DMS153 treated with DMSO at 0.1 percent for 48 hours (cell line): ENCODE data around the gene AAMP.

Source experiments
- DNase-seq: peaks from one replicate; lab custom pipeline; 2025; ENCODE audit not compliant: unreplicated experiment; lab: John Stamatoyannopoulos, UW

The AAMP gene

DNA sequence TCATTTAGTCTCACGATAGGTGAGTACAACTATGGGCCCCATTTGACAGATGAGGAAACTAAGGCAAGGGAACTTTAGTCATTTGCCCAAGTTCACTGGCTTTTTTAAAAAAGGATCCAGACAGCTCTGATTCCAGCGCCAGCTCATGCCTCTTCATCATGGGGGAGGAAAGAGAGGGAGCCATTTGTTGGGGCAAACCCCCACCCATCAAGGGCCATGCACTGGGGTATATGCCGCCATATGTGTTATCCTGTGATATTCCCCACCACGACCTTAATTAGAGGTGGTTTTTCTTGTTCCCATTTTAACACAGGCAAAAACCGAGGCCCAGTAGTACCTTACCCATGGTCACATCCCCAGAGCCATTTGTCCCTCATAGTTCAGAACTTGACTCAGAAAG is 9.8 kb downstream of the AAMP start:
- no peak for DNase-seq

DNA sequence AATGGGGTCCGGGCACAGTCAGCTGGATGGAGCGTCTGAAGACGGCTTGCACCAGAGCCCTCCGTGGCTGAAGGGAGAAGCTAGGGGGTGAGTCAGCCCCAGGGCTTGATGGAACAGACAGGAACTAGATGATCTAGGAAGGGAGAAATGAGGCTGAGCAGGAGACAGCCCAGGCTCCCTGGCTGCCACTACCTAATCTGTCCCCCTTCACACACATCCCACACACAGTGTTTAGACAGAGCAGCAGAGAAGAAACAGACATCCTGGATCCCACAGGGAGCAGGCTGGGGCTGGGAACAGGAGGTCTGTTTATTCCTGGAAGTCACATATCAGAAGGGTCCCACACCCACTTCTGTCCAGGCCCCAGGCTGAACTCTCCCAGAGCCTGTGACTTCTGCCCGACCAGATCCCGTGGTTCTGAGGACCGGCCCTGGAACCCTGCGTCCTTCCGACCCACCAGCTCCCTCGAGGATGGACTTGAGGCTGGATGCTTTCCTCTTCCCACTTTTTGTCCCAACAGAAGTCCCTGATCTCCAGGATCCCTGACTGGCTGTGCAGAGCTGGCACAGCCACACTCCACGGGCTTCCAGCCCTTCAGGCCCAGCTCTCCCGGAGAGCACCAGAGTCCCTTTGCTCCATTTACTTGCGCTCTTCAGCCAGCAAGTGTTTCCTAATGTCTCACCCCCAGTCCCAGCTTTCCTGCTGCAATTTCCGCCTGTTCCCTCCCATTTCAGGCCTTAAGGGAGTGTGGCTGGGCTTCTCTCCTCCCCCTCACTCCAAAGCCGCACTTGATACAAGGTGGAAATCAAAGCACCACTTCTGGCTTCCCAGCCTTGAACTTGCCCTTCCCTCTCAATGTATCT is 10.6 kb downstream of the AAMP start:
- DNase-seq = no peak

DNA sequence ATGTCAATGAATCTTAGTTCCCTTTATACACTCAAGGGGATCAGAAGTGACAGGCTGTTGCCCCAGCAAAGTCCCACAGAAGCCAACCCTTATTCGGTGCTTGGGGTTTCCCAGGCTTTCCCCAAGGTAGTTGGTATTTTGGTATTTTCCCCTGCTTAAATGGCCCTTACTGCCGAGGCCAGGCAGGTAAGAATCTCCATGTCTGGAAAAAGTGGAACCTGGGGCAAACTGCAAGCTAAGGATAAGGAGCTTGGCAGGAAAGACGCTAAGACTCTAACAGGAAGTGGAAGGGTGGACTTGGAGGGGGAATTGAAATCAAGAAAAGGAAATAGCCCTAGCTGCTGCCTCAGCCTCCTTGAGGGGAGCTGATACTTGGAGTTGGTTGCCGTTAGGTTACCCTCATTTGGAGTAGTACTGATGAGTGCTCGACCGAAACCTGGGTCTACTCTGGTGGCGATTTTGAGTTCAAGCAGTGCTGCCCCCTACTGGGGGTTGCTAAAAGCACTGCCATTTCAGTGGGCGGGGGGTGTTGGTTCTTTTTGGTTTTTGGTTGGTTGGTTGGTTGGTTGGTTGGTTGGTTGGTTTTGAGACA is 12.5 kb downstream of the AAMP start:
- no peak for DNase-seq

DNA sequence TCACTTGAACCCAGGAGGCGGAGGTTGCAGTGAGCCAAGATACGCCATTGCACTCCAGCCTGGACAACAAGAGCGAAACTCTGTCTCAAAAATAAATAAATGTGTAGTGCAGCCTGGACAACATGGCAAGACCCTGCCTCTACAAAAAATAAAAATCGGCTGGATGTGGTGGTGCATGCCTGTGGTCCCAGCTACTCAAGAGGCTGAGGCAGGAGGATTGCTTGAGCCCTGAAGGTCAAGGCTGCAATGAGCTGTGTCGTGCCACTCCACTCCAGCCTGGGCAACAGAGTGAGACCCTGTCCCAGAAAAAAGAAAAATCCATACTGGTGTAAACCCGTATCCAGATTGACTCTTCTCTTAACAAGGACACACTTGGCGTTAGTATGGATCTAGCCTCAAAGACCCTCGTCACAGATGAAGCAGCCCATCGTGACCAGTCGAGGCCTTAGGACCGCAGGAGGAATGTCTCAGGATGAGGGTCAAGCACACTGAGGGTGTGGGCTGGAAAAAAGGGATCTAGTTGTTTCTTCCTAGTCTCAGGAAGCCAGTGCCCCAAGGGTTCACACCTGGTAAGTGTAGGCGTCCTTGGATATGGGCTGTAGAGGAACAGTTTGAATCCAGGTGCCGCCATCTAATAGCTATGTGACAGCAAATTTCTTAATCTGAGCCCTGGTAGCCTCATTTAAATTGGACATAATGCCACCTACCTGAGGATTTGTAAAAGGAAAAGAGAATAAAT is 13.2 kb downstream of the AAMP start:
- DNase-seq = no peak

DNA sequence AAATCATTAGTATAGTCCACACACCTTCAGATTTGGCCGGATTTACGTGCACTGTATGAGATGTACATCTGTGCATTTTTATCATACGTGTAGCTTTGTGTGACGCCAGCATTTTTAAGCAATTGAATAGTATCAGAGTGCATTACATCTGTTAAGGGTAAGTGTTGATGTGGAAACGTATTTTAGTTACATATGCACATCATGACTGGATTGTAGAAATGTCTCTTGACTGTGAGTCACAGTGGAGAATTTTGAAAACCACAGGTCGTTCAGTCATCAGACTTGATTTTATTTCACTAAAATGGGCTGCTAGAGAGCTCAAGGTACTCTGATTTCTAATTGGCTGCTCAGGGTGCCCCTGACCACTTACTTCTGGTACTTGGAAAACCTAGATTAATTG is 14.5 kb downstream of the AAMP start:
- no peak for DNase-seq

DNA sequence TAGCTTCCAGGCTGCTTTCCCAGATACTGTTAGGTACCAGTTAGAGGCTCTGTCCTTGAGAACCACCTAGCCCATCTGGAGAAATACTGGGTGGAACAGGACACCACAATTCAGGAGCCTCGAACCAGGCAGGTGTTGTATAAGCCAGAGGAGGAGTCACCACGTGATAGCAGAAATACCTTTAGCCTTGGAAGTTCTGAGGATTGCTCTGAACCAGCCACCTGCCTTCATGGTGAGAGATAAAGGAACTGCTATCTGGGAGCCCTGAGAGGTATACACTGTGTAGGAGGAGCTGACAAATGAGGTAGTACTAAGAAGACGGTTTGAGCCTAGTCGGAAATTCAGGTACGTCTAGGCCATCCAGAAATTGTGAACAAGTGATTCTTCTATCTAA is 16.7 kb downstream of the AAMP start:
- no peak for DNase-seq

DNA sequence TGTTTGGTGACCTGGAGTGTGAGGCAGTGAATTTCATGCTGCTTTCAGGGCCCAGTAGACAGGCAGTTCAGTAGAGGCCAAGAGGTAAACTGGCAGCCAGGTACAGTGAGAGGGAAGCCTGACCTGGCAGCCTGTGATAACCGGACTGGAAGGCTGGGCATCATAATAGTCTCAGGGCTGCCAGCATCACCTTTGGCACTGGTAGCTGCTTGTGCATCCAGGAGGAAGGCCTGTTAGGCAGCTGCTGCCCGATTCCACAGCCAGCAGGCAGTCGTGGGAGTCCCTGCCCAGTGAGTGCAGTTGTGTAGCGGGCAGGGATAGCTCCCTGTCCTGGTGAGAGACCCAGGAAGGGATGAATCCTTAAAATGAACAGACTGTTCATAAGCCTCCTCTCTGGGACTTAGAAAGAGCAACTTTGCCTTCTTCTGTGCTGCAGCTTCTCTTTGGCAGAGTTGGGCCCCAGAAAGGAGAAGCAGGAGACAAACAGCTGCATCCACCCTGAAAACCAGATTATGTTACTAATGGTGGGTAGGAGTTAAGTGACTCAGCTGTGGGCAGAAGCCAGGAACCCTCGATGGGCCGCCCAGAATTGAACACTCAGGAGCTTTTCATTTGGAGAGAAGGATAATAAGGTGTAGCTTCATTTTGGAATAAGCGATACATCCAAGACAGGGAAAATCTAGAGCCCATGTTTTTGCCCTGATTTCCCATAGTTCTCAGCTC is 17.3 kb downstream of the AAMP start:
- no peak for DNase-seq

DNA sequence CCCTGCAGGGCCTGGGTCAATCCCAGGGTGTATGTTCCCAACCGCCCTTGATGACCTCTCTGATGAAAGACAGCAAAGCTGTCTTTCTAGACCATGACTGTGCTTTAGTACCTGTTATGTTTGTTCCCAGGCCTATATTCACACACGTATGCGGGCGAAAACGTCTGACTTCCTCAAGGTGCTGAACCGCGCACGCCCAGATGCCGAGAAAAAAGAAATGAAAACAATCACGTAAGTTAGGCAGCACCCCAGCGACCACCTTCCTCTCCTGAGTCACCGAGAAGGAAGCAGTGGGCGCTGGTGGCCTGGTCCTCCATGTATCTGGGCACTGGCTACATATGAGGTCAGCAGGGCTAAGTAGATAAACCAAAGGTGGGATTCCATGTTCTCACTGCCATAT is 20.2 kb downstream of the AAMP start:
- DNase-seq = no peak

DNA sequence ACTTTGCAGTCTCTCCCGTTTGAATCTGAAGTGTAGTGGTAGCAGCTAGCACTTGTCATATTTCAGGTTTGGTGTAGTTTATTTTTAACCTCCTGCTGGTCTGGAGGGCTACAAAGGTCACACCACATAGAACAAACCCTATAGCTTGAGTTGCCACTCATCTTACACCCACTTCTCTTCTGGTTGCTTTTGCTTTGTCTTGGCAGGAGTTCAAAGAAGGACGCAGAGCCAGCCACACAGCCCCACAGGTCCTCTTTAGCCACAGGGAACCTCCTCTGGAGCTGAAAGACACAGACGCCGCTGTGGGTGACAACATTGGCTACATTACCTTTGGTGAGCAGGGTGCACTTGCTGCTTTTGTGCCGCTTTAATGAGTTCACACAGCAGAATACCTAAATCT is 24.7 kb downstream of the AAMP start:
- no peak for DNase-seq

DNA sequence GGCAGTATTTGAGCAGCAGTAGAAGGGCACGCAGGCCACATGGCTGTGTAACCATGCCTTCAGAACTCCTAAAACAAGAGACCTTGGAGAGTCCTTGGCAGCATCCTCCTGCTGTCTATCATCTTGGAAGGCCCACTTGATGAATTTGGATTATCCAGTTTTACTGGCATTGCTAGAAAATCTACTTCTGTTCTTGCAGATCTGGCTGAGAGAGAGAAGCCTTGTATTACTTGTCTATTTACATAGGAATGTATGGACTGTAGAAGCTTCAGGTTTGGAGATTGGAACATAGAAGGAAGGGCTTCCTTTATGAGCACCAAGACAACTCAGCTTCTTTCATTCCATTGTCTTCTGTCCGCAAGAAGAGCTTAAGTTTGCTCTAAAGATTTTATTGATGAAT is 25.3 kb downstream of the AAMP start:
- no peak for DNase-seq

DNA sequence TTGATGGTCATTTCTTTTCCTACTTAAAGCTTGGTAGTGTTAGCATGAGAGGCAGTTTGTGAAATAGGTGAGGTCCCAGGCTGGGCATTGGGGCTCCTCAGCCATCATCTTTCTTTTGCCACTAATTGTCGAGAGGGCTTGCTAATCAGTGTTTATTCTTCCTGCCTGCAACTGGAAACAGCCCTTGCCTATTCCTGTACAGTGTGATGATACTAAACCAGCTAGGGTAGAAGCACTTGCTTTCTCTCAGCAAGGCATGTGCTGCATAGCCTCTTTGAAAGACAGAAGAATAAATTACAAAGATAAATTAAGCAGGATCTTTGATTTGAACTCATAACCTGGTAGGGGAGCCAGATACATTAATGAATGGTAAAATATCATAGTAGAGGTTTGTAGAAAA is 25.7 kb downstream of the AAMP start:
- no peak for DNase-seq

DNA sequence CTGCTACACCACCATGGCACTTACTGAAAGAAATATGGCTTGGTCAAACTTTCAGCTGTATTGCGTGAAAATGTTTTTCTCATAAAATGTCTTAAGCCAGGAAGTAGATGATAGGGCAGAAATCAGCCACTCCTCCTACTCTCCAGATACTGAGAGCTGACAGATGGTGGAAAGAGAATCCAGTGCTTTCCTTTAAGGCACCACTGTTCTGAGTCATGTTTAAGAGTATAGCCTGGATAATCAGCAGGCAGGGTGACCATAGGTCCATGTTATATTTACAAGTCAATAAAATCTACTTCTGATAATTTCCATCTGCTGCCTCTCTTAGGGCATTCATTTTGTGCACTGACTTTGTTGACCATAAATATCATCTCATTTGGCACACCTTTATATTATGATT is 31.1 kb downstream of the AAMP start:
- no peak for DNase-seq

DNA sequence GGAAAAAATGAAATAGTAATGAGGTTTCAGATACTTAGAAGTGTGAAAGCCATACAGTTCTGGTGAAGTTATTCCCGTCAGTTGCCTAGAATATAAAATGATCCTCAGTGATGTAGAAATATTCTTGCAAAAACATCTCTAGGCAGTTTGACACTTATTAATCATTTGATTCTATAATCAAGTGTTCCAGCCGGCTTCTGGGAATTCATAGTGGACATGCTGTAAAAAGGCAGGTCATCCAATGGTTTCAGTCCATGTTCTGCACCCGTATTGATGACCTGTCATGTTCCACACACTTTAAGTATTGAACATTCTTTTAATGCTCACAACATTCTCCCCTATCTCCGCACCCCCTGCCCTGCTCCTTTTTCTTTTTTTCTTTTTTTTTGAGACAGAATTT is 33.1 kb downstream of the AAMP start:
- DNase-seq = no peak

DNA sequence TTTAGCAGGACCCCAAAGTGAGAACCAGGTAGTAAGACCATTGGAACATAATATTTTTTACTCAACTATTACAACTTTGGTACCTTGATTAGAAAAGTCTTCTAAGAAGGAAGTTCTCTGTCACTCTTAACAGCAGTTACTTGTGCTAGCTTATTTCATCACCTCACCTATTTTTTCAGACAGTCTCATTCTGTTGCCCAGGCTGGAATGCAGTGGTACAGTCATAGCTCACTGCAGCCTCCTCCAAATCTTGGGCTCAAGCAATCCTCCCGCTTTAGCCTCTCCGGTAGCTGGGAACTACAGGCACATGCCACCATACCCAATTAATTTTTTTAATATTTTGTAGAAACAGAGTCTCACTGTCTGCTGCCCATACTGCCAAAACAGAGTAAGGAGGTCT is 34.9 kb downstream of the AAMP start:
- no peak for DNase-seq

DNA sequence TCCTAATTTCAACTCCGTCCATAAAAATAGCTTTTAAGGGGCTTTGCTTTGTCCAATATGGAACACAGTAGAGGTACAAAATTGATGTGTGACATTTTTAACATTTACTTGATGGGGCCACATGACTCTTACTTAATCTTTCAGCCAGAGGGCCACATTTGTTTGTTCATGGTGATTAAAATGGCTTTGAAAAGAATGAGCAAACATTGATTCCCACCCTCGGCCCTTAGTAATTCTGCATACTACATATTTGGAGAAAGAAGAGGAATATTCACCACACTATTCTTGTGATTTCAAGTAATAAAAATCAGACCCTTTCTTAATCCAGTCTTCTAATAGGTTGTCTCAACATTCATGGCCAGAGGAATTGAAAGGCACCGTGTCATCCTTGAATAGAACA is 35.4 kb downstream of the AAMP start:
- no peak for DNase-seq

DNA sequence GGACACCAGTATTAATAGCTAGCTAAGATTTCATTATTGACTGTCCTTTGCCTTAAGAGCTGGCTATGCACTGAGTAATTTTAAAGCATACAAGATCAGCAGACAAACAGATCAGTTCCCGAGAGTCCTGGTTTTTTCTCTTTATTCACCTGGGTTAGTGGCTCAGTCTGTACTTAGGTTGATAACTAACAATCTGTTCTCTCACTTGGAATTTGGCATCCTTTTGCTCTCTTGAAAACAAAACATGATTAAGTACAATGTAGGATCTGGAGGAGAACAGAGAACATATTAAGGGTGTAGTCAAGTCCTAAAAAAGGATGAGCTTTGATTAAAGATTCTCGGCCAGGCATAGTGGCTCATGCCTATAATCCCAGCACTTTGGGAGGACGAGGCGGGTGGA is 36.4 kb downstream of the AAMP start:
- DNase-seq = no peak

DNA sequence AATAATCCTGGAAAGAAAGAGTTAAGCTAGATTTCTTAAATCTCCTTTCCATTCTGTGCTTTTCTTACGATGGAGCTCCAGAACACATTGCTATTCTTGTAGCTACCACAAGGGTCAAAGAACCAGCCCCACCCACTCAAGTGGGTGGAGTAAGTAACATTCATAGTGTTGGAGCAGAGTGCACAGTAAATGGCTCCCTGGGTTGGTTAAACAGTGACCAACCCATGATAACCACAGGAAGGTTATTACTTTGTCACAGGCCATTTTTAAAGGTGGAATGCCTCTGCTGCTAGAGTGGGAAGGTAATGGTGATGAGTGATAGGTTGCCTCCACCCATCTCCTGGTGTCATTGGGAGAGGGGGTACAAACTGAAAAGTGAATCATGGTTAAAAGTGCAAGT is 39.1 kb downstream of the AAMP start:
- no peak for DNase-seq

DNA sequence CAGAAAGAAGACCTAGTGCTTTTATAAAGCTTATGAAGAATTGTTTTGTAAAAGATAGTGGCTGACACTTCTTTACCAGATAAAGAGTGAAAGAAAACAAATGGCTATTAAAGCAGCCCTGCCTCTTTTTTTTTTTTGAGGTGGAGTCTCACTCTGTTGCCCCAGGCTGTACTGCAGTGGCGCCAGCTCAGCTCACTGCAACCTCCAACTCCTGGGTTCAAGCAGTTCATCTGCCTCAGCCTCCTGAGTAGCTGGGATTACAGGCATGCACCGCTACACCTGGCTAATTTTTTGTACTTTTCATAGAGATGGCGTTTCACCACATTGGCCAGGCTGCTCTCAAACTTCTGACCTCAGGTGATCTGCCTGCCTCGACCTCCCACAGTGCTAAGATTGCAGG is 40.1 kb downstream of the AAMP start:
- no peak for DNase-seq

DNA sequence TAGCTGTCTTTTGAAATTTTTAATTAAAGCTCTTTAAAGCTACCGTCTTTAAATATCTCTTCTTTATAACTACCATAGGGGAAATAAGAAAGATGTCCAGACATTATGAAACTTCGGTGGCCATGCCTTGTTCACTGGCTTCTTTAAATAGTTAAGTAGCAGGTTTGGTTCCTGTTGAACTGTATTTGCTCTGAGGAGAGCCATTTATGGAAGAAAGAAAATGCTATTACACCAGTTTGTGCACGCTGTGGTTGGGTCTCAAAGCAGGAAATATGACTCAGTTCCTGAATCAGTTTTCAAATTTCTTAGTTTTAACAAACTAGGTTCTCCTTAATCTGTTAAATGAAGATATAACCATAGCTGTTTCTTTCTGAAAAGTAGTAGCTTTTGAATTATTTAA is 40.7 kb downstream of the AAMP start:
- DNase-seq = no peak

DNA sequence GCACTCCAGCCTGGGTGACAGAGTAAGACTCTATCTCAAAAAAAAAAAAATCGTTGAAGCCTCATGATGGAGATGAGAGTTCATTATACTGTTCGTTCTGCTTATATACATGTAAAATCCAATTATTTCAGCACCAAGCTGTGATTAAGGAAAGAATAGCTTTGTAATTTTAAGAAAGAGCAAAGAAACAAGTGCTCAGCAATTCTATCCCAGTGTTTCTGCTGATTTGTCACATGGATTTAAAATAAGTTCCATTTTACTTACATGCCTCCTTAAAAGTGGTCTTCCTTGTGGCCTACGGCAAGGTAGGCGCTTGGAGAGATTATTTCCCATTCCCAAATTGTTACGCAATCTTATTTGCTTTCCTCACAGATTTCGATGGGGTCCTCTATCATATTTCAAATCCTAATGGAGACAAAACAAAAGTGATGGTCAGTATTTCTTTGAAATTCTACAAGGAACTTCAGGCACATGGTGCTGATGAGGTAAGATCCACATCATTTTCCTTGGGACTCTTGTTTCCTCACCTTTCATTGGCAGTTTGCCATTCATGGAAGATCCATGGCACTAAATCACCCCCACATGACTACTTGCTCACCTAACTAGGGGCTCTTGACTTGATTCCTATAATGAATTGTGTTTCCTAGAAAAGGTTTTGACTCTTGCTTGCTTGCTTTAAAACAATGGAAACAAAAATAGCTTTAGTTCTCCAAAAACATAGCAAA is 41.4 kb downstream of the AAMP start:
- no peak for DNase-seq

DNA sequence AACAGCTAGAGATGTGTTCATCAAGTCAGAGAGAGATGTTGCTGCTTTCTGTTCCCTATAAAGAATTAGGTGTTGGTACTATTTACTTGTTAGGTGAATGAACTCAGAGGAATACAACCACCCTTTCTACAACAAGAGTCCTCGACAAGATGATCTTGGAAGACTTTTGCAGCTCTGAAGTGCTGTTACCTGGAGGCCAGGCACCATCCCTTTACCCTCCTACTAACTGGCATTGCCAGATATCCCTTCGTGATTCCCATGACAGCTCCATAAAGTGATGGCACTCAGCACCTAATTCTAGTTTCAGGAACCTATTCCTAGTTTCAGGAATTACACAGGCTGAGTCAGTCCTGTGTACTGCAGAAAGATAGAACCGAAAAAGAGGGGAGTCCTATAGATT is 43.0 kb downstream of the AAMP start:
- no peak for DNase-seq
